ENCODE measurements around the gene P2RY12. TPM values are rescaled to one million over a fixed set of nuclear protein-coding genes. Genes with fewer than 3 reads are reported as not detected.
A peak's percentile ranks its signal among the peaks of the same experiment; 100 is the strongest.

P2RY12 gene
- total and polyA plus RNA-seq, 9 donors = 0.23 to 1.4 (median 0.94) TPM

- H3K27me3 ChIP-seq (ENCODE audit: control insufficient read depth, insufficient read depth, low read length) = no peaks in the 10 kb centered on the region
- no peak overlapping the region for H3K4me3 ChIP-seq (ENCODE audit: low read length)
- no peak overlapping the region for H3K27ac ChIP-seq (ENCODE audit: low read length)
- H3K9me3 ChIP-seq (replicated peaks; ENCODE audit: control insufficient read depth, low read depth, low read length) = no peaks in the 10 kb centered on the region
- no peak for DNase-seq
- H3K36me3 ChIP-seq (ENCODE audit: control insufficient read depth, insufficient read depth, low read length) = no peaks in the 10 kb centered on the region
- 83% methylated on average over 1 of the region's 5 CpGs for WGBS (ENCODE audit: insufficient coverage)
- H3K4me1 ChIP-seq (ENCODE audit: control insufficient read depth, insufficient read depth, low read length) = no peaks in the 10 kb centered on the region
Observed at GRCh38 chr3:151314593-151314992, 70.0 kb downstream of the P2RY12 start.

GRCh38 chr3:151314137-151314536, 70.4 kb downstream of the P2RY12 start:
- WGBS (ENCODE audit: insufficient coverage) = no CpG with 5 or more reads among the region's 2 CpGs
- no peaks in the 10 kb centered on the region for H3K4me1 ChIP-seq (ENCODE audit: control insufficient read depth, insufficient read depth, low read length)
- H3K9me3 ChIP-seq (replicated peaks; ENCODE audit: control insufficient read depth, low read depth, low read length) = no peaks in the 10 kb centered on the region
- no peaks in the 10 kb centered on the region for H3K36me3 ChIP-seq (ENCODE audit: control insufficient read depth, insufficient read depth, low read length)
- DNase-seq = no peak
- no peaks in the 10 kb centered on the region for H3K27me3 ChIP-seq (ENCODE audit: control insufficient read depth, insufficient read depth, low read length)
- H3K27ac ChIP-seq (ENCODE audit: low read length) = no peak overlapping the region
- no peak overlapping the region for H3K4me3 ChIP-seq (ENCODE audit: low read length)

- H3K27ac ChIP-seq (ENCODE audit: low read length) = no peak overlapping the region
- no peaks in the 10 kb centered on the region for H3K9me3 ChIP-seq (replicated peaks; ENCODE audit: control insufficient read depth, low read depth, low read length)
- H3K4me3 ChIP-seq (ENCODE audit: low read length) = no peak overlapping the region
- no peaks in the 10 kb centered on the region for H3K36me3 ChIP-seq (ENCODE audit: control insufficient read depth, insufficient read depth, low read length)
- no peaks in the 10 kb centered on the region for H3K27me3 ChIP-seq (ENCODE audit: control insufficient read depth, insufficient read depth, low read length)
- no peaks in the 10 kb centered on the region for H3K4me1 ChIP-seq (ENCODE audit: control insufficient read depth, insufficient read depth, low read length)
- 89% methylated on average over 3 of the region's 3 CpGs for WGBS (ENCODE audit: insufficient coverage)
- DNase-seq = no peak
Observed at GRCh38 chr3:151312972-151313371, 71.6 kb downstream of the P2RY12 start.

GRCh38 chr3:151309566-151309965, 75.0 kb downstream of the P2RY12 start:
- 100% methylated on average over 1 of the region's 2 CpGs for WGBS (ENCODE audit: insufficient coverage)
- no peak for DNase-seq
- H3K4me3 ChIP-seq (ENCODE audit: low read length) = no peak overlapping the region
- H3K36me3 ChIP-seq (ENCODE audit: control insufficient read depth, insufficient read depth, low read length) = no peaks in the 10 kb centered on the region
- no peaks in the 10 kb centered on the region for H3K4me1 ChIP-seq (ENCODE audit: control insufficient read depth, insufficient read depth, low read length)
- H3K9me3 ChIP-seq (replicated peaks; ENCODE audit: control insufficient read depth, low read depth, low read length) = no peaks in the 10 kb centered on the region
- no peak overlapping the region for H3K27ac ChIP-seq (ENCODE audit: low read length)
- H3K27me3 ChIP-seq (ENCODE audit: control insufficient read depth, insufficient read depth, low read length) = no peaks in the 10 kb centered on the region

GRCh38 chr3:151307583-151308488, 76.7 kb downstream of the P2RY12 start:
- Histone ChIP-seq H3K9me3 (replicated peaks; ENCODE audit: control insufficient read depth, low read depth, low read length) (no peaks in the 10 kb centered on the region), H3K4me1 (ENCODE audit: control insufficient read depth, insufficient read depth, low read length) (no peaks in the 10 kb centered on the region), H3K27me3 (ENCODE audit: control insufficient read depth, insufficient read depth, low read length) (no peaks in the 10 kb centered on the region), H3K4me3 (ENCODE audit: low read length) (no peak overlapping the region), H3K27ac (ENCODE audit: low read length) (no peak overlapping the region), H3K36me3 (ENCODE audit: control insufficient read depth, insufficient read depth, low read length) (no peaks in the 10 kb centered on the region)
- WGBS (ENCODE audit: insufficient coverage) = no CpG with 5 or more reads among the region's 1 CpG
- no peak for DNase-seq

GRCh38 chr3:151307131-151307530, 77.4 kb downstream of the P2RY12 start:
- DNase-seq = no peak
- H3K9me3 ChIP-seq (replicated peaks; ENCODE audit: control insufficient read depth, low read depth, low read length) = no peaks in the 10 kb centered on the region

GRCh38 chr3:151306168-151306810, 78.3 kb downstream of the P2RY12 start:
- no peak for DNase-seq
- 87% methylated on average over 5 of the region's 6 CpGs for WGBS (ENCODE audit: insufficient coverage)
- Histone ChIP-seq H3K4me3 (ENCODE audit: low read length) (no peak overlapping the region), H3K27ac (ENCODE audit: low read length) (no peak overlapping the region), H3K36me3 (ENCODE audit: control insufficient read depth, insufficient read depth, low read length) (no peaks in the 10 kb centered on the region), H3K9me3 (replicated peaks; ENCODE audit: control insufficient read depth, low read depth, low read length) (no peaks in the 10 kb centered on the region), H3K4me1 (ENCODE audit: control insufficient read depth, insufficient read depth, low read length) (no peaks in the 10 kb centered on the region), H3K27me3 (ENCODE audit: control insufficient read depth, insufficient read depth, low read length) (no peaks in the 10 kb centered on the region)

More at GRCh38 chr3:151307131-151307530, 77.4 kb downstream of the P2RY12 start:
- Histone ChIP-seq H3K27ac (ENCODE audit: low read length) (no peak overlapping the region), H3K27me3 (ENCODE audit: control insufficient read depth, insufficient read depth, low read length) (no peaks in the 10 kb centered on the region), H3K4me1 (ENCODE audit: control insufficient read depth, insufficient read depth, low read length) (no peaks in the 10 kb centered on the region), H3K36me3 (ENCODE audit: control insufficient read depth, insufficient read depth, low read length) (no peaks in the 10 kb centered on the region), H3K4me3 (ENCODE audit: low read length) (no peak overlapping the region)

- no peak overlapping the region for H3K27ac ChIP-seq (ENCODE audit: low read length)
- H3K4me3 ChIP-seq (ENCODE audit: low read length) = no peak overlapping the region
- WGBS (ENCODE audit: insufficient coverage) = no CpG with 5 or more reads among the region's 4 CpGs
- H3K9me3 ChIP-seq (replicated peaks; ENCODE audit: control insufficient read depth, low read depth, low read length) = no peaks in the 10 kb centered on the region
- DNase-seq = peak; percentile 54
- no peaks in the 10 kb centered on the region for H3K36me3 ChIP-seq (ENCODE audit: control insufficient read depth, insufficient read depth, low read length)
- no peaks in the 10 kb centered on the region for H3K27me3 ChIP-seq (ENCODE audit: control insufficient read depth, insufficient read depth, low read length)
- no peaks in the 10 kb centered on the region for H3K4me1 ChIP-seq (ENCODE audit: control insufficient read depth, insufficient read depth, low read length)
Observed at GRCh38 chr3:151305775-151306151, 78.8 kb downstream of the P2RY12 start.

GRCh38 chr3:151305060-151305774, 79.3 kb downstream of the P2RY12 start:
- H3K27ac ChIP-seq (ENCODE audit: low read length) = peak overlapping the region; percentile 29
- no peaks in the 10 kb centered on the region for H3K36me3 ChIP-seq (ENCODE audit: control insufficient read depth, insufficient read depth, low read length)
- no peak for DNase-seq
- no peaks in the 10 kb centered on the region for H3K4me1 ChIP-seq (ENCODE audit: control insufficient read depth, insufficient read depth, low read length)
- WGBS (ENCODE audit: insufficient coverage) = 37% methylated on average over 2 of the region's 7 CpGs
- H3K9me3 ChIP-seq (replicated peaks; ENCODE audit: control insufficient read depth, low read depth, low read length) = no peaks in the 10 kb centered on the region
- no peak overlapping the region for H3K4me3 ChIP-seq (ENCODE audit: low read length)
- no peaks in the 10 kb centered on the region for H3K27me3 ChIP-seq (ENCODE audit: control insufficient read depth, insufficient read depth, low read length)

- Histone ChIP-seq H3K36me3 (ENCODE audit: control insufficient read depth, insufficient read depth, low read length) (no peaks in the 10 kb centered on the region), H3K4me1 (ENCODE audit: control insufficient read depth, insufficient read depth, low read length) (no peaks in the 10 kb centered on the region), H3K4me3 (ENCODE audit: low read length) (no peak overlapping the region), H3K9me3 (replicated peaks; ENCODE audit: control insufficient read depth, low read depth, low read length) (no peaks in the 10 kb centered on the region), H3K27ac (ENCODE audit: low read length) (no peak overlapping the region), H3K27me3 (ENCODE audit: control insufficient read depth, insufficient read depth, low read length) (no peaks in the 10 kb centered on the region)
- DNase-seq = no peak
- WGBS (ENCODE audit: insufficient coverage) = 38% methylated on average over 1 of the region's 2 CpGs
Observed at GRCh38 chr3:151303751-151304150, 80.8 kb downstream of the P2RY12 start.

Measured in muscle of leg (tissue), 11 donors.